ENCODE results near the gene NLGN4X. TPM values are rescaled to one million over a fixed set of nuclear protein-coding genes. Genes with fewer than 3 reads are reported as not detected.

The NLGN4X gene
- total and polyA plus RNA-seq, 8 donors: 0.45 to 2.6 (median 1.7) TPM

GRCh38 chrX:6163721-6164120 is 64.9 kb downstream of the NLGN4X start:
- intact Hi-C loops (cut with DNase I): no loop called here
- H3K36me3 ChIP-seq: no peaks in the 10 kb centered on the region
- ATAC-seq (no peak), DNase-seq (no peak)
- no peaks in the 10 kb centered on the region for H3K9me3 ChIP-seq
- H3K27ac ChIP-seq: no peak overlapping the region
- no peak overlapping the region for H3K4me3 ChIP-seq
- H3K4me1 ChIP-seq: no peaks in the 10 kb centered on the region
- no peak for TF ChIP-seq CTCF (IDR thresholded peaks at IDR 0.05)
- H3K27me3 ChIP-seq: no peaks in the 10 kb centered on the region

GRCh38 chrX:6159468-6159867 is 69.2 kb downstream of the NLGN4X start:
- ATAC-seq: no peak
- H3K27ac ChIP-seq: no peak overlapping the region
- no peaks in the 10 kb centered on the region for H3K4me1 ChIP-seq
- H3K4me3 ChIP-seq: no peak overlapping the region
- DNase-seq: no peak
- no peaks in the 10 kb centered on the region for H3K9me3 ChIP-seq
- no peak for TF ChIP-seq CTCF (IDR thresholded peaks at IDR 0.05)
- intact Hi-C loops (cut with DNase I): no loop called here
- H3K36me3 ChIP-seq: no peaks in the 10 kb centered on the region
- H3K27me3 ChIP-seq: no peaks in the 10 kb centered on the region

GRCh38 chrX:6151971-6152370 is 76.7 kb downstream of the NLGN4X start:
- Histone ChIP-seq H3K27ac (no peak overlapping the region), H3K4me1 (no peaks in the 10 kb centered on the region), H3K27me3 (no peaks in the 10 kb centered on the region), H3K36me3 (no peaks in the 10 kb centered on the region), H3K4me3 (no peak overlapping the region), H3K9me3 (no peaks in the 10 kb centered on the region)
- no peak for ATAC-seq
- DNase-seq: no peak
- intact Hi-C loops (cut with DNase I): no loop called here
- TF ChIP-seq CTCF (IDR thresholded peaks at IDR 0.05): no peak

GRCh38 chrX:6149060-6149872 is 79.4 kb downstream of the NLGN4X start:
- H3K36me3 ChIP-seq: no peaks in the 10 kb centered on the region
- H3K27ac ChIP-seq: no peak overlapping the region
- no peak for ATAC-seq
- H3K4me3 ChIP-seq: no peak overlapping the region
- TF ChIP-seq CTCF (IDR thresholded peaks at IDR 0.05): no peak
- H3K9me3 ChIP-seq: no peaks in the 10 kb centered on the region
- H3K4me1 ChIP-seq: no peaks in the 10 kb centered on the region
- intact Hi-C loops (cut with DNase I): no loop called here
- no peak for DNase-seq
- H3K27me3 ChIP-seq: no peaks in the 10 kb centered on the region

GRCh38 chrX:6134255-6134654 is 94.4 kb downstream of the NLGN4X start:
- intact Hi-C loops (cut with DNase I): no loop called here
- H3K27me3 ChIP-seq: no peaks in the 10 kb centered on the region
- no peaks in the 10 kb centered on the region for H3K9me3 ChIP-seq
- H3K4me1 ChIP-seq: no peaks in the 10 kb centered on the region
- H3K4me3 ChIP-seq: no peak overlapping the region
- no peak overlapping the region for H3K27ac ChIP-seq
- ATAC-seq (no peak), DNase-seq (no peak)
- H3K36me3 ChIP-seq: no peaks in the 10 kb centered on the region
- TF ChIP-seq CTCF (IDR thresholded peaks at IDR 0.05): no peak
